Measurements from ENCODE around the gene LIN9. TPM values are rescaled to one million over a fixed set of nuclear protein-coding genes. Genes with fewer than 3 reads are reported as not detected.

LIN9 gene
- total and polyA plus RNA-seq, 2 experiments from 2014 or later = 3.9 to 4.0 TPM

DNA sequence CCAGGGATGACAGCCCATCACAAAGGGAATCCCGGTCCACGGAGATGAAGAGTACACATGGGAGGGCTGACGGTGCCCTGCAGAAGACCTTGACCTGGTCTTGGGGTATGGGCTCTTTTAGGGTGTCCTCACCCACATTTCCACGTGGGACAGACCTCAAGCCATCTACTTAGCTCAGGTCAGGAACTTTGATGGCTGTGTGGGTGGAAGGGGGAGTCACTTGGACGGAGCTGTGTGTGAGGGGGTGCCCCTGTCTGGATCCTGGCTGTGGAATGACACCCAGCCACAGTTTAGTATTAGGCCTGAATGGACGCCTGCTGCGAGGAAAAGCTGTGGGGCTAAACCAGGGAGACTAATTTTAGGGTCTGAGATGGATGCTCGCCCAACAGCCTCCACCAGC lies 96.4 kb downstream of the LIN9 start:
- in situ Hi-C loops (cut with MboI) = no loop called here
- H3K9me3 ChIP-seq (ENCODE audit: low read depth) = no peaks in the 10 kb centered on the region
- H3K27ac ChIP-seq = no peak overlapping the region
- H3K9ac ChIP-seq = no peak overlapping the region
- WGBS, 2 experiments (ENCODE audit: low coverage in 1 of 2, low lambda C conversion rate in 2 of 2, missing lambda C conversion rate in 2 of 2) = 67 to 68% methylated on average over 8 of the region's 8 CpGs
- H3K79me2 ChIP-seq (ENCODE audit: insufficient read depth) = no peaks in the 10 kb centered on the region
- H3K36me3 ChIP-seq (ENCODE audit: low read depth) = no peaks in the 10 kb centered on the region
- no peak overlapping the region for H3K4me3 ChIP-seq
- no peaks in the 10 kb centered on the region for H3K4me1 ChIP-seq (ENCODE audit: insufficient read depth)
- H3K4me2 ChIP-seq (ENCODE audit: unreplicated experiment) = no peak overlapping the region
- H3K27me3 ChIP-seq (replicated peaks; ENCODE audit: insufficient read depth) = no peaks in the 10 kb centered on the region; the same call in 1 of the 2 replicates
- TF ChIP-seq EZH2 (IDR thresholded peaks at IDR 0.05; ENCODE audit: insufficient read depth, poor library complexity, severe bottlenecking) (no peak), EZH2phosphoT487 (IDR thresholded peaks at IDR 0.05; ENCODE audit: insufficient read depth, low read depth) (no peak)
- no peaks in the 10 kb centered on the region for H3K9me2 ChIP-seq (ENCODE audit: insufficient read depth)
- DNase-seq = no peak
- H4K20me1 ChIP-seq (ENCODE audit: insufficient read depth) = no peaks in the 10 kb centered on the region
- H3F3A ChIP-seq (ENCODE audit: insufficient read depth) = no peaks in the 10 kb centered on the region
- no peak overlapping the region for H2AFZ ChIP-seq

DNA sequence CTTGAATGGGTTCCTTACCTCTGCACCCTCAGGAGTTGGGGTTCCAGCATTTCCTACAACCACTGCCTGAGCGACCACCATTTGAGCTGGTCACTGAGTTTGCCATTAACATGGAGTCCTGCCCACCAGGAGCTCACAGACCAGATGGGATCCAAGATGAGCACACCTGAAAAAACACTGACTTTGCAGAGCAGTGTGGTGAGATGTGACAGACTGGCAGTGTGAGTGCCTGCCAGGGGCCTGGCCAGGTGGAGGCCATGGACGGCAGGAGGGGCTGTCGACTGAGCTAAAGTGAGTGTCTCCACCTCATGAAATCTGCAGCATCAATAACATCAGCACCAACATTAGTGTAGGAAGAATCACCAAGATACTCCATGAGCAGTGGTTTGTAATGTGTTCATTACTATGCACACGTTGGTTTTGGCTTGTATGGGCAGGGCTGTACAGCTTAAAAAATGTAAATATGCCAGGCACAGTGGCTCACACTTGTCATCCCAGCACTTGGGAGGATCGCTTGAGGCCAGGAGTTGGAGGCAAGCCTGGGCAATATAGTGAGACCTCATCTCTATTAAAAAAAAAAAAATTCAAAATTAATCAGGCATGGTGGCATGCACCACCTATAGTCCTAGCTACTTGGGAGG lies 97.7 kb downstream of the LIN9 start:
- no peak overlapping the region for H3K4me2 ChIP-seq (ENCODE audit: unreplicated experiment)
- no peak for DNase-seq
- H4K20me1 ChIP-seq (ENCODE audit: insufficient read depth) = no peaks in the 10 kb centered on the region
- no peak overlapping the region for H2AFZ ChIP-seq
- WGBS, 2 experiments (ENCODE audit: low coverage in 1 of 2, low lambda C conversion rate in 2 of 2, missing lambda C conversion rate in 2 of 2) = 47 to 52% methylated on average over 5 of the region's 5 CpGs
- no peak overlapping the region for H3K9ac ChIP-seq
- H3K9me3 ChIP-seq (ENCODE audit: low read depth) = no peaks in the 10 kb centered on the region
- no peaks in the 10 kb centered on the region for H3F3A ChIP-seq (ENCODE audit: insufficient read depth)
- H3K4me1 ChIP-seq (ENCODE audit: insufficient read depth) = no peaks in the 10 kb centered on the region
- in situ Hi-C loops (cut with MboI) = no loop called here
- no peaks in the 10 kb centered on the region for H3K79me2 ChIP-seq (ENCODE audit: insufficient read depth)
- H3K4me3 ChIP-seq = no peak overlapping the region
- TF ChIP-seq EZH2 (IDR thresholded peaks at IDR 0.05; ENCODE audit: insufficient read depth, poor library complexity, severe bottlenecking) = no peak
- no peak for TF ChIP-seq EZH2phosphoT487 (IDR thresholded peaks at IDR 0.05; ENCODE audit: insufficient read depth, low read depth)
- H3K36me3 ChIP-seq (ENCODE audit: low read depth) = no peaks in the 10 kb centered on the region
- H3K27me3 ChIP-seq (replicated peaks; ENCODE audit: insufficient read depth) = no peaks in the 10 kb centered on the region; the same call in 1 of the 2 replicates
- no peaks in the 10 kb centered on the region for H3K9me2 ChIP-seq (ENCODE audit: insufficient read depth)
- H3K27ac ChIP-seq = no peak overlapping the region

DNA sequence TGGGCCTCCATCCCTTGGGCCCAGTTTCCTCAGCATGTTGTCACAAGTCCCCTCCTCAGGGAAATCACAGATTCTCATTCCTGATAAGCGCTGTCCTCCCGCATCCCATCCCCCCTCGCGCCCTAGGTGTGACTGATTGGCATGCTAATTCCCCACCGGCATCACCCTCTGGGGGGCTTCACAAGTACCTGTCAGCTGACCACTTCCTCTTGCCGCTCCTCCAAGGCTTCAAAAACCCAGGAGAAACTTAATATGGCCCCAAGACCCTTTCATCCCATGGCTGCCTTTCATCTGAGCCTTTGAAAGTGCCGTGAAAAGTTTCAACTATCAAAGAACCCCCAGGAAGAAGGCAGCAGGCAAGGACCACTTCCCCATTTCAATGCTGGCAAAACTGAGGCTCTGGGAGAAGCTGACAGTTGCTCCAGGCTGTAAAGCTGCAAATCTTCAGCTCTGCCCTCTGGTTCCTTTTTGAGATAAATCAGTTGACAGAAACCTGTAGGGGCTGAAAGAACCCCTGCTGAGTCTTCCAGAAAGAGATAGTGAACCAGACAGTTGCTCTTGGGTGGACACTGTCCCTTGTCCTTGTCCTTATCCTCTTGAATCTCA lies 98.3 kb downstream of the LIN9 start:
- H3K27me3 ChIP-seq (replicated peaks; ENCODE audit: insufficient read depth) = no peaks in the 10 kb centered on the region; the same call in 1 of the 2 replicates
- H3K36me3 ChIP-seq (ENCODE audit: low read depth) = no peaks in the 10 kb centered on the region
- no peak overlapping the region for H3K4me3 ChIP-seq
- no peak overlapping the region for H3K27ac ChIP-seq
- no peaks in the 10 kb centered on the region for H3K9me2 ChIP-seq (ENCODE audit: insufficient read depth)
- no peak for TF ChIP-seq EZH2phosphoT487 (IDR thresholded peaks at IDR 0.05; ENCODE audit: insufficient read depth, low read depth)
- no peak for TF ChIP-seq EZH2 (IDR thresholded peaks at IDR 0.05; ENCODE audit: insufficient read depth, poor library complexity, severe bottlenecking)
- no peaks in the 10 kb centered on the region for H3K9me3 ChIP-seq (ENCODE audit: low read depth)
- 52 to 60% methylated on average over 7 of the region's 7 CpGs for WGBS, 2 experiments (ENCODE audit: low coverage in 1 of 2, low lambda C conversion rate in 2 of 2, missing lambda C conversion rate in 2 of 2)
- no peak overlapping the region for H3K9ac ChIP-seq
- no peaks in the 10 kb centered on the region for H3K4me1 ChIP-seq (ENCODE audit: insufficient read depth)
- H2AFZ ChIP-seq = no peak overlapping the region
- in situ Hi-C loops (cut with MboI) = no loop called here
- no peaks in the 10 kb centered on the region for H3F3A ChIP-seq (ENCODE audit: insufficient read depth)
- H4K20me1 ChIP-seq (ENCODE audit: insufficient read depth) = no peaks in the 10 kb centered on the region
- no peak overlapping the region for H3K4me2 ChIP-seq (ENCODE audit: unreplicated experiment)
- no peak for DNase-seq
- H3K79me2 ChIP-seq (ENCODE audit: insufficient read depth) = no peaks in the 10 kb centered on the region

DNA sequence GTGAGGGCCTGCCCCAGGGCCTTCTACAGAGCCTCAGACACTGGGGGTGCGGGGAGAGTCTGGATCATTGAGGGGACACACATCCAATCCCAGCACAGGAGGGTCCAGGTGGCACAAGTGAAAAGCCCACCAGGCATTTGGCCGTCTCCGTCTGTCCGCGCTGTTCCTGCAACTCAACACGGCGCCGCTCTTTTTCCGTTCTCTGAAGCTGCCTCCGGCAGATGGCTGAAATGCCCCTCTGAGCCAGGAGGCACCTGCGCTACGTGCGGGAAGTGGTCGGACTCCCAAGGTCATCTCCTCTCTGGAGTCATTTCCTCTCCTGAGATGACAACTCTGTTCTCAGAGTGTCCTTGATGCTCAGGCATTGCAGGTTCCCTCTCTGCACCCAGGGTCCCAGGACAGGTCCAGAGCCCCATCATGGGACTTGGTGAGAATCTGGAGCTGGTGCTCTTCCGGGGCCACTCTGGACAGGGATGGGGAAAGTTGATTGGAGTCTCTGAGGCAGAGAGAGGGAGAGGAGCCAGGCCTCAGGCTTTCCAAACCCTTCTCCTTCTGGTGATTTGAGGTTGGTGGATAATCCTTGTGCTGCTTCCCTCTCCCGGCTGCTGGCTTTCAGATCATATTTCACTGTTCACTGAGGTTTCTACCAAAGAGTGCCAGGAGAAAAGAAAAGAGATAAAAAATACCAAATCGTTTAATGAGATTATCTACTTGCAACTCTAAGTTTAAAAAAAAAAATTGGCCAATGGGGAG lies 99.5 kb downstream of the LIN9 start:
- Histone ChIP-seq H3K36me3 (ENCODE audit: low read depth) (no peaks in the 10 kb centered on the region), H2AFZ (no peak overlapping the region), H3K9me2 (ENCODE audit: insufficient read depth) (no peaks in the 10 kb centered on the region), H3K27me3 (replicated peaks; ENCODE audit: insufficient read depth) (no peaks in the 10 kb centered on the region; the same call in 1 of the 2 replicates), H3F3A (ENCODE audit: insufficient read depth) (no peaks in the 10 kb centered on the region), H3K27ac (no peak overlapping the region), H3K4me1 (ENCODE audit: insufficient read depth) (no peaks in the 10 kb centered on the region), H3K9ac (no peak overlapping the region), H3K4me2 (ENCODE audit: unreplicated experiment) (no peak overlapping the region), H4K20me1 (ENCODE audit: insufficient read depth) (no peaks in the 10 kb centered on the region), H3K4me3 (no peak overlapping the region), H3K9me3 (ENCODE audit: low read depth) (no peaks in the 10 kb centered on the region), H3K79me2 (ENCODE audit: insufficient read depth) (no peaks in the 10 kb centered on the region)
- WGBS, 2 experiments (ENCODE audit: low coverage in 1 of 2, low lambda C conversion rate in 2 of 2, missing lambda C conversion rate in 2 of 2) = 73 to 79% methylated on average over 17 of the region's 17 CpGs
- in situ Hi-C loops (cut with MboI) = no loop called here
- DNase-seq = no peak
- no peak for TF ChIP-seq EZH2phosphoT487 (IDR thresholded peaks at IDR 0.05; ENCODE audit: insufficient read depth, low read depth)
- TF ChIP-seq EZH2 (IDR thresholded peaks at IDR 0.05; ENCODE audit: insufficient read depth, poor library complexity, severe bottlenecking) = no peak
